HEK293 (cell line): ENCODE data around the gene TBXA2R.

Experiments used
- CTCF ChIA-PET: fragments of 350-600 bp; formaldehyde crosslinking; extraction: SDS; loops from one replicate; lab custom pipeline; 2021; ENCODE audit warnings: antibody characterized with exemption; lab: Yijun Ruan, JAX
- POLR2A ChIA-PET: fragments of 300-600 bp; formaldehyde crosslinking; extraction: SDS; loops from one replicate; lab custom pipeline; 2020; ENCODE audit warnings: antibody characterized with exemption, inconsistent platforms; lab: Yijun Ruan, JAX
- H3K27ac ChIP-seq: fragments of 200-500 bp; sonication (Bioruptor generic); 2 replicates; pipeline ENCODE4 v1.5.1; 2014; ENCODE audit warnings: low read depth, low read length, control low read depth, inconsistent platforms; ENCODE audit errors: extremely low read depth
- H3K36me3 ChIP-seq, 2 experiments: fragments of 200-500 bp in 1 of 2; sonication (Bioruptor generic) in 1 of 2; 1 replicate in 1 of 2; 2 replicates in 1 of 2; pipeline ENCODE4 v1.5.1; 2014 to 2017; ENCODE audit warnings: inconsistent platforms in 2 of 2, low read length in 2 of 2; ENCODE audit not compliant: control insufficient read depth in 2 of 2, insufficient read depth in 1 of 2
- H3K4me1 ChIP-seq: fragments of 200-500 bp; sonication (Bioruptor generic); 2 replicates; pipeline ENCODE4 v1.5.1; 2014; ENCODE audit warnings: mild to moderate bottlenecking, low read length, inconsistent platforms; ENCODE audit not compliant: control insufficient read depth, insufficient read depth
- H3K4me3 ChIP-seq: 2 replicates; pipeline ENCODE4 v1.5.1; 2011; ENCODE audit warnings: low read depth, mild to moderate bottlenecking, control low read depth, low read length, moderate library complexity
- H3K9me3 ChIP-seq: fragments of 200-500 bp; sonication (Bioruptor generic); 2 replicates; pipeline ENCODE4 v1.5.1; 2014; ENCODE audit warnings: low read depth, low read length, inconsistent platforms; ENCODE audit not compliant: control insufficient read depth, insufficient read depth
- CTCF ChIP-seq: fragments of 450-650 bp; formaldehyde crosslinking; IDR thresholded peaks from 2 replicates; pipeline ENCODE4 v1.5.1; 2016; ENCODE audit warnings: missing biosample characterization, missing genetic modification characterization
- GLIS2 ChIP-seq: fragments of 450-650 bp; formaldehyde crosslinking; IDR thresholded peaks from 2 replicates; pipeline ENCODE4 v1.5.1; 2016; ENCODE audit warnings: missing biosample characterization, missing genetic modification characterization
- MYNN ChIP-seq: fragments of 450-650 bp; formaldehyde crosslinking; IDR thresholded peaks from 2 replicates; pipeline ENCODE4 v1.5.1; 2016; ENCODE audit warnings: missing biosample characterization, missing genetic modification characterization, borderline replicate concordance
- SCRT1 ChIP-seq: fragments of 450-650 bp; formaldehyde crosslinking; IDR thresholded peaks from 2 replicates; pipeline ENCODE4 v1.5.1; 2016; ENCODE audit warnings: missing biosample characterization, missing genetic modification characterization, borderline replicate concordance
- ZBTB17 ChIP-seq: fragments of 450-650 bp; formaldehyde crosslinking; IDR thresholded peaks from 2 replicates; pipeline ENCODE4 v1.5.1; 2016; ENCODE audit warnings: missing biosample characterization, missing genetic modification characterization
- ZNF121 ChIP-seq: fragments of 450-650 bp; formaldehyde crosslinking; IDR thresholded peaks from 2 replicates; pipeline ENCODE4 v1.5.1; 2016; ENCODE audit warnings: missing biosample characterization, missing genetic modification characterization
- ZNF175 ChIP-seq: fragments of 450-650 bp; formaldehyde crosslinking; IDR thresholded peaks from 2 replicates; pipeline ENCODE4 v1.5.1; 2016; ENCODE audit warnings: missing biosample characterization, missing genetic modification characterization
- ZNF335 ChIP-seq: fragments of 450-650 bp; formaldehyde crosslinking; conservative IDR thresholded peaks from 2 replicates; pipeline ENCODE4 v1.5.1; 2016; ENCODE audit warnings: missing biosample characterization, missing genetic modification characterization
- ZNF354C ChIP-seq: fragments of 450-650 bp; formaldehyde crosslinking; IDR thresholded peaks from 2 replicates; pipeline ENCODE4 v1.5.1; 2016; ENCODE audit warnings: missing biosample characterization, missing genetic modification characterization, low read depth, borderline replicate concordance
- ZNF488 ChIP-seq: fragments of 450-650 bp; formaldehyde crosslinking; IDR thresholded peaks from 2 replicates; pipeline ENCODE4 v1.5.1; 2016; ENCODE audit warnings: missing biosample characterization, missing genetic modification characterization
- ZNF677 ChIP-seq: fragments of 450-650 bp; IDR thresholded peaks from 2 replicates; pipeline ENCODE4 v1.5.0; 2018; ENCODE audit warnings: missing biosample characterization, mild to moderate bottlenecking, missing genetic modification characterization, moderate library complexity
- ZNF777 ChIP-seq: fragments of 450-650 bp; formaldehyde crosslinking; IDR thresholded peaks from 2 replicates; pipeline ENCODE4 v1.5.1; 2017; ENCODE audit warnings: missing biosample characterization, missing genetic modification characterization, borderline replicate concordance
- TF ChIP-seq, protein P1 (sequence below): fragments of 450-650 bp; formaldehyde crosslinking; IDR thresholded peaks from 2 replicates; pipeline ENCODE4 v1.5.1; 2016; ENCODE audit warnings: missing biosample characterization, missing genetic modification characterization
- TF ChIP-seq, protein P2 (sequence below): fragments of 450-650 bp; formaldehyde crosslinking; IDR thresholded peaks from 2 replicates; pipeline ENCODE4 v1.5.1; 2016; ENCODE audit warnings: missing biosample characterization, missing genetic modification characterization
- TF ChIP-seq, protein P3 (sequence below): fragments of 450-650 bp; formaldehyde crosslinking; IDR thresholded peaks from 2 replicates; pipeline ENCODE4 v1.5.1; 2016; ENCODE audit warnings: missing biosample characterization, missing genetic modification characterization
- TF ChIP-seq, protein P4 (sequence below): fragments of 450-650 bp; formaldehyde crosslinking; IDR thresholded peaks from 2 replicates; pipeline ENCODE4 v1.5.1; 2016; ENCODE audit warnings: missing biosample characterization, missing genetic modification characterization

TBXA2R gene

DNA sequence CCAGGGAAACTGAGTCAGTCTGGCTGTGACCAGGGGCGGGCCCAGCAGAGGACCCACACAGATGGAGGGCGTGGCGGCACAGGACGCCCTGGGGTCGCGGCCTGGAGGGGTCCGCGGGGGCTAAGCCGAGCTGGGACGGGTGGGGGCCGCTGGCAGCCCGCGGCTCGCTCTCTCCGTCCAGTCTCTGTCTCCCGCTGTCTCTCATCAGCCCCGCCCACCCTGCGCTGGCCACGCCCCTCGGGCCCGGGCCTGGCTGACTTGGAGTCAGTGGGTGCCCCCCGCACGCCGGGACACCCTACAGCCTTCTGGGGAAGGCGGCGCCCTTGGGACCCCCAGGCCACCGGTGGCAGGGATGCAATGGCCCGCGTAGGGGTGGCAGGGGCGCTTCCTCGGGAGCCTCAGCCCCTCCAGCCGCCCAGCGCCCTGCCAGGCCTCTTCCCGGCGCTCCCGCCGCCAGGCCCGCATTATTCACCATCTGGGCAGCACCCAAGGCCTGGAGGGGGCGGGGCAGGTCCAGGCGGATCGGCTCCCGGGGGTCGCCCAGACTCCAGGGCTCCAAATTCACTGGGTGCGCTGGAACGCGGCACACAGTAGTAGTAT lies at the start of gene TBXA2R (continued):
- TF ChIP-seq, protein P1, sequence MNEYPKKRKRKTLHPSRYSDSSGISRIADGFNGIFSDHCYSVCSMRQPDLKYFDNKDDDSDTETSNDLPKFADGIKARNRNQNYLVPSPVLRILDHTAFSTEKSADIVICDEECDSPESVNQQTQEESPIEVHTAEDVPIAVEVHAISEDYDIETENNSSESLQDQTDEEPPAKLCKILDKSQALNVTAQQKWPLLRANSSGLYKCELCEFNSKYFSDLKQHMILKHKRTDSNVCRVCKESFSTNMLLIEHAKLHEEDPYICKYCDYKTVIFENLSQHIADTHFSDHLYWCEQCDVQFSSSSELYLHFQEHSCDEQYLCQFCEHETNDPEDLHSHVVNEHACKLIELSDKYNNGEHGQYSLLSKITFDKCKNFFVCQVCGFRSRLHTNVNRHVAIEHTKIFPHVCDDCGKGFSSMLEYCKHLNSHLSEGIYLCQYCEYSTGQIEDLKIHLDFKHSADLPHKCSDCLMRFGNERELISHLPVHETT (tag by site-specific recombination), result no peak
- TF ChIP-seq SCRT1 (tag by site-specific recombination) (no peak), ZNF175 (tag by site-specific recombination) (no peak), MYNN (tag by site-specific recombination) (no peak), ZNF335 (tag by site-specific recombination) (peak; percentile 100), ZNF354C (no peak), ZBTB17 (tag by site-specific recombination) (0 out of 2 replicates have a peak, but pooled peaks have one; percentile 43), ZNF677 (tag by site-specific recombination) (no peak), ZNF777 (tag by site-specific recombination) (peak; percentile 31; the same call in 1 of the 2 replicates)
- TF ChIP-seq, protein P2, sequence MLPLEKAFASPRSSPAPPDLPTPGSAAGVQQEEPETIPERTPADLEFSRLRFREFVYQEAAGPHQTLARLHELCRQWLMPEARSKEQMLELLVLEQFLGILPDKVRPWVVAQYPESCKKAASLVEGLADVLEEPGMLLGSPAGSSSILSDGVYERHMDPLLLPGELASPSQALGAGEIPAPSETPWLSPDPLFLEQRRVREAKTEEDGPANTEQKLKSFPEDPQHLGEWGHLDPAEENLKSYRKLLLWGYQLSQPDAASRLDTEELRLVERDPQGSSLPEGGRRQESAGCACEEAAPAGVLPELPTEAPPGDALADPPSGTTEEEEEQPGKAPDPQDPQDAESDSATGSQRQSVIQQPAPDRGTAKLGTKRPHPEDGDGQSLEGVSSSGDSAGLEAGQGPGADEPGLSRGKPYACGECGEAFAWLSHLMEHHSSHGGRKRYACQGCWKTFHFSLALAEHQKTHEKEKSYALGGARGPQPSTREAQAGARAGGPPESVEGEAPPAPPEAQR (tag by site-specific recombination), result no peak

- POLR2A ChIA-PET, result interaction anchor here (0.5 kb wide), 1 partner anchor 217 kb away, joined by 4 read pairs; no protein-coding TSS in a partner anchor
- TF ChIP-seq CTCF (no peak), GLIS2 (tag by site-specific recombination) (0 out of 2 replicates have a peak, but pooled peaks have one; percentile 18), ZNF121 (no peak), ZNF488 (no peak)
- TF ChIP-seq, protein P3, sequence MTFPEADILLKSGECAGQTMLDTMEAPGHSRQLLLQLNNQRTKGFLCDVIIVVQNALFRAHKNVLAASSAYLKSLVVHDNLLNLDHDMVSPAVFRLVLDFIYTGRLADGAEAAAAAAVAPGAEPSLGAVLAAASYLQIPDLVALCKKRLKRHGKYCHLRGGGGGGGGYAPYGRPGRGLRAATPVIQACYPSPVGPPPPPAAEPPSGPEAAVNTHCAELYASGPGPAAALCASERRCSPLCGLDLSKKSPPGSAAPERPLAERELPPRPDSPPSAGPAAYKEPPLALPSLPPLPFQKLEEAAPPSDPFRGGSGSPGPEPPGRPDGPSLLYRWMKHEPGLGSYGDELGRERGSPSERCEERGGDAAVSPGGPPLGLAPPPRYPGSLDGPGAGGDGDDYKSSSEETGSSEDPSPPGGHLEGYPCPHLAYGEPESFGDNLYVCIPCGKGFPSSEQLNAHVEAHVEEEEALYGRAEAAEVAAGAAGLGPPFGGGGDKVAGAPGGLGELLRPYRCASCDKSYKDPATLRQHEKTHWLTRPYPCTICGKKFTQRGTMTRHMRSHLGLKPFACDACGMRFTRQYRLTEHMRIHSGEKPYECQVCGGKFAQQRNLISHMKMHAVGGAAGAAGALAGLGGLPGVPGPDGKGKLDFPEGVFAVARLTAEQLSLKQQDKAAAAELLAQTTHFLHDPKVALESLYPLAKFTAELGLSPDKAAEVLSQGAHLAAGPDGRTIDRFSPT, result 0 out of 2 replicates have a peak, but pooled peaks have one; percentile 24
- TF ChIP-seq, protein P4, sequence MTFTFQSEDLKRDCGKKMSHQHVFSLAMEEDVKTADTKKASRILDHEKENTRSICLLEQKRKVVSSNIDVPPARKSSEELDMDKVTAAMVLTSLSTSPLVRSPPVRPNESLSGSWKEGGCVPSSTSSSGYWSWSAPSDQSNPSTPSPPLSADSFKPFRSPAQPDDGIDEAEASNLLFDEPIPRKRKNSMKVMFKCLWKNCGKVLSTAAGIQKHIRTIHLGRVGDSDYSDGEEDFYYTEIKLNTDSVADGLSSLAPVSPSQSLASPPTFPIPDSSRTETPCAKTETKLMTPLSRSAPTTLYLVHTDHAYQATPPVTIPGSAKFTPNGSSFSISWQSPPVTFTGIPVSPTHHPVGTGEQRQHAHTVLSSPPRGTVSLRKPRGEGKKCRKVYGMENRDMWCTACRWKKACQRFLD (tag by site-specific recombination), result no peak
- TF ChIP-seq, all 188 proteins: peak for 2
- Histone ChIP-seq H3K27ac (no peak overlapping the region), H3K4me3 (no peak overlapping the region), H3K4me1 (no peaks in the 10 kb centered on the region), H3K36me3 (peaks cover 0 to 72% of the 10 kb centered on the region in 2 experiments; a peak in 2 of 3 replicates), H3K9me3 (no peaks in the 10 kb centered on the region)
- CTCF ChIA-PET, result interaction anchor here (0.6 kb wide), 1 partner anchor 41 kb away, joined by 3 read pairs; no protein-coding TSS in a partner anchor
These were observed 49.5 kb upstream of the TBXA2R start for GRCh38 chr19:3656073-3656746.
